Measurements from ENCODE around the gene PTPA.

GRCh38 chr9:129142138-129142935 is 31.1 kb downstream of the PTPA start:
- TF ChIP-seq ZNF384 (IDR thresholded peaks at IDR 0.05; ENCODE audit: low read depth, low read length) (no peak), ZNF699 (CRISPR knock-in tag; IDR thresholded peaks at IDR 0.05; ENCODE audit: insufficient replicate concordance) (no peak), ZNF609 (CRISPR knock-in tag; IDR thresholded peaks at IDR 0.05; ENCODE audit: borderline replicate concordance) (no peak), ZNF316 (IDR thresholded peaks at IDR 0.05) (no peak), RAD21 (CRISPR knock-in tag; conservative IDR thresholded peaks at IDR 0.05 in 1 of 2, IDR thresholded peaks at IDR 0.05 in 1 of 2) (no peak), RBFOX2 (IDR thresholded peaks at IDR 0.05; ENCODE audit: low read depth, low read length) (no peak), ZBTB7A (IDR thresholded peaks at IDR 0.05; ENCODE audit: borderline replicate concordance, control insufficient read depth, low read depth, low read length) (no peak), CHD2 (IDR thresholded peaks at IDR 0.05; ENCODE audit: low read depth, low read length) (no peak), PRDM10 (IDR thresholded peaks at IDR 0.05; ENCODE audit: partially characterized antibody) (no peak), POLR2AphosphoS2 (IDR thresholded peaks at IDR 0.05; ENCODE audit: low read length) (no peak), MXI1 (IDR thresholded peaks at IDR 0.05; ENCODE audit: low read depth, low read length) (no peak), U2AF2 (optimal IDR thresholded peaks at IDR 0.05; ENCODE audit: low read depth, low read length) (no peak)
- TF ChIP-seq, protein P1, sequence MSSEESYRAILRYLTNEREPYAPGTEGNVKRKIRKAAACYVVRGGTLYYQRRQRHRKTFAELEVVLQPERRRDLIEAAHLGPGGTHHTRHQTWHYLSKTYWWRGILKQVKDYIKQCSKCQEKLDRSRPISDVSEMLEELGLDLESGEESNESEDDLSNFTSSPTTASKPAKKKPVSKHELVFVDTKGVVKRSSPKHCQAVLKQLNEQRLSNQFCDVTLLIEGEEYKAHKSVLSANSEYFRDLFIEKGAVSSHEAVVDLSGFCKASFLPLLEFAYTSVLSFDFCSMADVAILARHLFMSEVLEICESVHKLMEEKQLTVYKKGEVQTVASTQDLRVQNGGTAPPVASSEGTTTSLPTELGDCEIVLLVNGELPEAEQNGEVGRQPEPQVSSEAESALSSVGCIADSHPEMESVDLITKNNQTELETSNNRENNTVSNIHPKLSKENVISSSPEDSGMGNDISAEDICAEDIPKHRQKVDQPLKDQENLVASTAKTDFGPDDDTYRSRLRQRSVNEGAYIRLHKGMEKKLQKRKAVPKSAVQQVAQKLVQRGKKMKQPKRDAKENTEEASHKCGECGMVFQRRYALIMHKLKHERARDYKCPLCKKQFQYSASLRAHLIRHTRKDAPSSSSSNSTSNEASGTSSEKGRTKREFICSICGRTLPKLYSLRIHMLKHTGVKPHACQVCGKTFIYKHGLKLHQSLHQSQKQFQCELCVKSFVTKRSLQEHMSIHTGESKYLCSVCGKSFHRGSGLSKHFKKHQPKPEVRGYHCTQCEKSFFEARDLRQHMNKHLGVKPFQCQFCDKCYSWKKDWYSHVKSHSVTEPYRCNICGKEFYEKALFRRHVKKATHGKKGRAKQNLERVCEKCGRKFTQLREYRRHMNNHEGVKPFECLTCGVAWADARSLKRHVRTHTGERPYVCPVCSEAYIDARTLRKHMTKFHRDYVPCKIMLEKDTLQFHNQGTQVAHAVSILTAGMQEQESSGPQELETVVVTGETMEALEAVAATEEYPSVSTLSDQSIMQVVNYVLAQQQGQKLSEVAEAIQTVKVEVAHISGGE (CRISPR knock-in tag; IDR thresholded peaks at IDR 0.05) = no peak
